Panc1 (cell line): ENCODE measurements around the gene MAPKAP1.

Experiments
- CTCF ChIP-seq: fragments of 450-650 bp; IDR thresholded peaks from 2 replicates; pipeline ENCODE4 v1.5.1; 2017; ENCODE audit warnings: mild to moderate bottlenecking
- POLR2AphosphoS5 ChIP-seq: IDR thresholded peaks from 2 replicates; pipeline ENCODE4 v1.6.1; 2012; ENCODE audit warnings: mild to moderate bottlenecking, low read depth, low read length, moderate library complexity

- TF ChIP-seq CTCF, result no peak
- no peak for TF ChIP-seq POLR2AphosphoS5
Observed at GRCh38 chr9:125504616-125505015, 202.4 kb downstream of the MAPKAP1 start.
